ENCODE measurements around the gene MYOM3.

DNA sequence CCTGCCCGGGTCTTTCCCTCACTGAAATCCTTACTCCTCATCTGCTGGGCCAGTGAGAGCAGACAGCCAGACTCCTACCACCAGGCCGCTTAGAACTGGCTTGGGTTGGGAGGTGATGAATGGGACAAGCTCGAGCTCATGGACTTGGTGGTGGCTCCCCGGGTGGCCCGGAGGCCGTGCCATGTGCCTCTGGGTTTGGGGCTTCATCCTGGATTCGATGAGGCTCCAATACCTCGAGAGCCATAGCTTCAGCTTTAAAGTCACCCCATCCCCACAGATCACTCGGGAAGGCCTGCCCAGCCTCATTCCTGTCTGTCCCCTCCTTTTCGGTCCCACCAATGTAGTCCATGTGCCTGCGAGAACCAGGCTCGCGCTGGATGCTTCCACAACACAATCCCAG is 51.5 kb downstream of the MYOM3 start:
- TF ChIP-seq, protein P1, sequence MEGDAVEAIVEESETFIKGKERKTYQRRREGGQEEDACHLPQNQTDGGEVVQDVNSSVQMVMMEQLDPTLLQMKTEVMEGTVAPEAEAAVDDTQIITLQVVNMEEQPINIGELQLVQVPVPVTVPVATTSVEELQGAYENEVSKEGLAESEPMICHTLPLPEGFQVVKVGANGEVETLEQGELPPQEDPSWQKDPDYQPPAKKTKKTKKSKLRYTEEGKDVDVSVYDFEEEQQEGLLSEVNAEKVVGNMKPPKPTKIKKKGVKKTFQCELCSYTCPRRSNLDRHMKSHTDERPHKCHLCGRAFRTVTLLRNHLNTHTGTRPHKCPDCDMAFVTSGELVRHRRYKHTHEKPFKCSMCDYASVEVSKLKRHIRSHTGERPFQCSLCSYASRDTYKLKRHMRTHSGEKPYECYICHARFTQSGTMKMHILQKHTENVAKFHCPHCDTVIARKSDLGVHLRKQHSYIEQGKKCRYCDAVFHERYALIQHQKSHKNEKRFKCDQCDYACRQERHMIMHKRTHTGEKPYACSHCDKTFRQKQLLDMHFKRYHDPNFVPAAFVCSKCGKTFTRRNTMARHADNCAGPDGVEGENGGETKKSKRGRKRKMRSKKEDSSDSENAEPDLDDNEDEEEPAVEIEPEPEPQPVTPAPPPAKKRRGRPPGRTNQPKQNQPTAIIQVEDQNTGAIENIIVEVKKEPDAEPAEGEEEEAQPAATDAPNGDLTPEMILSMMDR (IDR thresholded peaks at IDR 0.05) = no peak
- no peak for TF ChIP-seq POLR2A (IDR thresholded peaks at IDR 0.05)

All from body of pancreas (tissue), 4 donors.